OCI-LY3 (cell line): Measurements from ENCODE around the gene CFAP45.

Experiments used
- EZH2phosphoT487 ChIP-seq: fragments of 200-600 bp; shearing (Covaris generic); IDR thresholded peaks from 2 replicates; pipeline ENCODE4 v1.6.1; 2018; ENCODE audit warnings: antibody characterized with exemption, mixed run types, low read depth
- TF ChIP-seq, protein P1 (sequence below): fragments of 200-600, 300-600 bp; sonication (generic); IDR thresholded peaks from 2 replicates; pipeline ENCODE4 v1.5.1; 2014; ENCODE audit warnings: antibody characterized with exemption, low read length, low read depth

- TF ChIP-seq, protein P1, sequence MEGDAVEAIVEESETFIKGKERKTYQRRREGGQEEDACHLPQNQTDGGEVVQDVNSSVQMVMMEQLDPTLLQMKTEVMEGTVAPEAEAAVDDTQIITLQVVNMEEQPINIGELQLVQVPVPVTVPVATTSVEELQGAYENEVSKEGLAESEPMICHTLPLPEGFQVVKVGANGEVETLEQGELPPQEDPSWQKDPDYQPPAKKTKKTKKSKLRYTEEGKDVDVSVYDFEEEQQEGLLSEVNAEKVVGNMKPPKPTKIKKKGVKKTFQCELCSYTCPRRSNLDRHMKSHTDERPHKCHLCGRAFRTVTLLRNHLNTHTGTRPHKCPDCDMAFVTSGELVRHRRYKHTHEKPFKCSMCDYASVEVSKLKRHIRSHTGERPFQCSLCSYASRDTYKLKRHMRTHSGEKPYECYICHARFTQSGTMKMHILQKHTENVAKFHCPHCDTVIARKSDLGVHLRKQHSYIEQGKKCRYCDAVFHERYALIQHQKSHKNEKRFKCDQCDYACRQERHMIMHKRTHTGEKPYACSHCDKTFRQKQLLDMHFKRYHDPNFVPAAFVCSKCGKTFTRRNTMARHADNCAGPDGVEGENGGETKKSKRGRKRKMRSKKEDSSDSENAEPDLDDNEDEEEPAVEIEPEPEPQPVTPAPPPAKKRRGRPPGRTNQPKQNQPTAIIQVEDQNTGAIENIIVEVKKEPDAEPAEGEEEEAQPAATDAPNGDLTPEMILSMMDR = no peak
- no peak for TF ChIP-seq EZH2phosphoT487
These were observed 29.4 kb upstream of the CFAP45 start for GRCh38 chr1:159929155-159930051.
